RPMI7951 (cell line): Measurements from ENCODE around the gene NOD1. TPM values are rescaled to one million over a fixed set of nuclear protein-coding genes. Genes with fewer than 3 reads are reported as not detected.

Source experiments
- DNase-seq: peaks from one replicate; pipeline ENCODE4 v3.0.0-alpha.2; 2012; ENCODE audit warnings: low read depth
- total RNA-seq: library from RNA; depleted of rRNA; stranded (reverse); fragments of >200 nt; shearing (Covaris generic); gene quantifications from 2 replicates; pipeline ENCODE4 v1.2.3, GENCODE V29; 2014

The NOD1 gene
- total RNA-seq, 1 experiment from 2014 or later: 9.1 TPM

- DNase-seq: peak; percentile 93
These were observed 9.3 kb downstream of the NOD1 start for GRCh38 chr7:30469303-30469702.

GRCh38 chr7:30468791-30469190 is 9.8 kb downstream of the NOD1 start:
- DNase-seq: no peak

DNA sequence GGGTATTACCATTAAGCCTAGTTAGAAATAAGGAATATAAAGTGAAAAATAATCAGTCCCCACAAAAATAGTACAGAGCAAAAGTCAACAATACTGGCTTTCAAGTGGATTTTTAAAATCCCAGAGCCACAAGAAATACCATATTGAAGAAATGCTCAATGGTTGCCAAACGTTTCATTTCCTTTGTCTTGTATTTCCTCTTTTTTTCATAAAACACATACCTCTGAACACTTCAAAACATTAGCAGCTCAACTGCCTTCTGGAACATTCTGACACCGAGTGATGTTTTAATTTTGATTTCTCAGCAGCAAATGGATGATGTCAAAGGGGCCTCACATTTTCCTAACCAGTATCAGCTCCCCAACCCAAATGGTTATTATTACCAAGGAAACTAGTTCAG is 10.5 kb downstream of the NOD1 start:
- no peak for DNase-seq

GRCh38 chr7:30467271-30467670 is 11.3 kb downstream of the NOD1 start:
- DNase-seq: no peak

DNA sequence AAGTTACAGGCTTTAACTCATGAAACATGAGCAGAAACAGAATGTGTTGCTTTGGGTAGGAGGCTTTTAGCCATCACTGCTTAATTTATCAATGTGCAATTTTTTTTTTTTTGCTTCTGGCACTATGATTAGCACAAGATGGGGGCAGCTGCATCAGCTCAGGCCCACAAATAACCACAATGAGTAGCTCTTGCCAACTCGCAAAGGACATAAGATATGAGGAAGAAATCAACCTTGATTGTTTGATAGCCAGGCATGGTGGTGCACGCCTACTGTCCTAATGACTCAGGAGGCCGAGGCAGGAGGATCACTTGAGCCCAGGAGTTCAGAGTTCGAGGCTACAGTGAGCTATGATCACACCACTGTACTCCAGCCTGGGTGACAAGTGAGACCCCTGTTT is 12.3 kb downstream of the NOD1 start:
- peak; percentile 25 for DNase-seq

GRCh38 chr7:30465811-30466180 is 12.8 kb downstream of the NOD1 start:
- no peak for DNase-seq

DNA sequence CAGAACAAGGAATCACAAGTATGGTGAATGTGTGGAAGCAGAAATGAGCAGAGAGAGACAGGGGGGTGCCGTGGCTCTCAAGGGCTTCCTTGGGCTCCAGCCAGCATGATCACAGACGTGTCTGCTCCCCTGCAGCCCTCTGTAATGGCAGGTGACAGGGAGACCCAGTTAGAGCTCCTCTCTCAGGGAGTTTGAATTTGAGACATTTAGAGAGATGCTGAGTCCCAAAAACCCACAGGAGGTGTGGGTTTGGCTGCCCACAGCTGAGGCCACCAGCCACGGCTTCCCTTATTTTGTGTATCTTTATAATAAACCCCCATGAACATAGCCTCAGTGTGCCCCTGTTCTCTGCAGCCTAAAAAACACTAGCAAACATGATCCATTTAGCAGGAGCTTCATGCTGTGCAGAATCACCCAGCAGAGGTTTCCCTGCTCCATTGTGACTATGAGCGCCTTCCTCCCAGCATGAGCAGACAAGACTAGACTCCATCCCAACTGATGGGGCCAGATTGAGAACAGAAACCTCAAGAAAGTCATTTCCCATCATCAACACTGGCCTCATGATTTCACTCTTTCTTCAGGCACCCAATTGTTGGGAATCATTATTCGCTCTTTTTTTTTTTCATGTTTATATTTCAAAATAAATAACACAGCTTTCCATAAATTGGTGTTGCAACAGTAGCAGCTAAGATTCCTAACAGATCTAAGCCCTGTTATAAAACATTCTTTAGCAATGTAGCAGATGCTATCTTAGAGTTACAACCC is 13.4 kb downstream of the NOD1 start:
- no peak for DNase-seq

- no peak for DNase-seq
These were observed 14.3 kb downstream of the NOD1 start for GRCh38 chr7:30464231-30464671.

DNA sequence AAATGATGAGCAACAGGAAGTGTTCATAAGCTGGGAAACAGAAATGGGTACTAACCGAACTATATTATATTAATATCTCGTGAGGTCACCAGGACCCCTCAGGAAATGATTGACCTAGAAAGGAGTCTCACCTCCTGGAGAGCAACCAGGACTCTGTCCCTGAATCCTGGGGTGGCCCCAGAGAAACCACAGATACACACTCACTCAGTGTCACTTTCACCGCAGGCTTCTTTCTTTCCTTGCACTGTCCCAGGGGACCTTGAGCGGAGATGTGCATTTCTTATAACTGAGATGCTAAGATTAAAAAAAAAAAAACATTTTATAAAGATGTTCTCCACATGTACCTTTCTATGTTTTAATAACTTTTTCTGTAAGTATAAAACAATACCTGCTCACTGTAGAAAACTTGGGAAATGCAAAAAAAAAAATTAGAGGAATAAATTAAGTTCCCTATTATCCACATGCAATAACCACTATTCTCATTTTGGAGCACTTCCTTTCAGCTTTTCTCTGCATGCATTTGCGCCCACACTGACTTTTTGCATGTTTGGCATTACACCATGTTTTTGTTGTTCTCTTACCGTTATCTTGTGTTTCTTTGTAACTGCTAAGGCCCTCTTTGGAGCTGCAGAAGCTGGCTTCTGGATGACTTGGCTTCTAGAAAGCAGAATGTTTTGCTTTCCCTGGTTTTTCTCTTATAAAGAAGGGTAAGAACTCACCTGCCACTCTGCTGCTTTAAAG is 15.0 kb downstream of the NOD1 start:
- no peak for DNase-seq

- no peak for DNase-seq
These were observed 16.4 kb downstream of the NOD1 start for GRCh38 chr7:30462179-30462578.

DNA sequence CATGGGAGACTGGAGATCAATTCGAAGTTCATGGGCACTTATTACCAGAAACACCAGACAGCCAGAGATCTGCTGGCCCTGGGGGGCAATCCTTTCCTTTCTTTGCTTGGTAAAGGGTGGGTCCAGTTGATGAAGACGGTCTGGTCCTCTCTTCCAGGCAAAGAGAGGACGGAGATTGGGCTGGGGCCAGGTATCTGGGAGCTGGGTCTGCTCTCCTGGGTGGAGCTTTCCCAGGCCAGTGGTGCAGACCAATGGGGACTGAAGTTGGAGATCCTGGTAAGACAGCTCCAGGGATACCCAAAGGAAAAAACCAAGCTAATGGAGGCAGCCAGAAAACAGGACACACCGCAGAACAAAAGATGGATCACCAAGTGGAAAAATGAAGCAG is 18.3 kb downstream of the NOD1 start:
- no peak for DNase-seq

DNA sequence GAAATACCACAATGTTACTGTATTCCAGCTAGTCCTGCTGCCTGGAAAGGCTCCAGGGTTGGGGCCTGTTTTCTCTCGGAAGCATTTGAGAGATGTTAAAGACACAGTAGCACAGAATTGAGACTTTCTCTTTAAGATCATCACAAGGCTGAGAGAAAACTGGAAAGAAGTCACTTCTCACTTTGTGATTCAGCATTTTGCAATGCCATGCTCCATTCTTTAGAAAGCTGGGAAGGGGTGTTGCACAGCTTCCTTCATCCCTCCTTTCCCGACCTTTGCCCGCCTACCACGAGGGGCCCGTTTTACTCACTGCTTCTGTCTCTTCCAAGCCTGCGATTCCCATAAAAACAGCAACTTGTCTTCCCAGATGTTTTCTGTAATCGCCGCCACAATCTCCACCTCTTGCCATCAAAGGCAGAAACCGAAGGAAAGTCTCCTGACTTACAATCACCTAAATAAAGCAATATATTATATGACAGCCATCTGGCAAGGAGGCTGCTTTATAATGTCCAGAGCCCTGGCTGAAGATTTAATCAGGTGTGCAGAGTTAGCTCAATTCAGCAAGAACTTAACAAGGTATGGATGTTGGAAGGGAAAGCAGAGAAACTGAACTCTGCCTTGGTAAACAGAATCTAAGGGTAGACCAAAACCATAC is 18.9 kb downstream of the NOD1 start:
- DNase-seq: peak; percentile 81

- no peak for DNase-seq
These were observed 20.3 kb downstream of the NOD1 start for GRCh38 chr7:30458311-30458710.

- no peak for DNase-seq
These were observed 24.7 kb downstream of the NOD1 start for GRCh38 chr7:30453921-30454320.

GRCh38 chr7:30453016-30453415 is 25.6 kb downstream of the NOD1 start:
- DNase-seq: no peak

DNA sequence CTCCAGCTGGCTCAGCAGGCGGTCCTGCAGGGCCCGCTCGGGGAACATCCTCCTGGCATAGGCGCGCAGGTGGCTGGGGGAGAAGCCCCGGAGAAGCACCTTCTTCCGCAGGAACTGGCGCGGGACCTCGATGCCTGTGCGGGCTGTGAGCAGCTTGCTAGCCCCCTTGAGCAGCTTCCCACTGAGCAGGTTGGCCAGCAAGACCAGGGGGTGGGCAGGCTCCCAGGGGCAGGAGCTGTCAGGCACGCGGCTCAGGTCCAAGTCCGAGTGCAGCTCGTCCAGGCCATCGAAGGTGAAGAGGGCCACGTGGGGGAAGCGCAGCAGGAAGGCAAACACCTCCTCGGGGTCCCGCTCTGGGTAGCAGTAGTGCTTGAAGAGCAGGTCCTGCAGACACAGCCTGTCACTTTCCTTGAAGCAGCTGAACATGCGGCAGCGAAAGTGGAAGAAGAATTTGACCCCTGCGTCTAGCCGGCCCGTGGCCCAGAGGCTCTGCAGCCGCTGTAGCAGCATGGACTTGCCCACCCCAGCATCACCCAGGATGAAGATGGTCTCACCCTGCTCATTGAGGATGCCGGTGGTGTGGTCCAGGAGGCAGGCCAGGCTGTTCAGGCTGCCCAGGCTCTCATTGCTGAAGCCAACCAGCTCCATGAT is 26.2 kb downstream of the NOD1 start:
- DNase-seq: no peak

- DNase-seq: no peak
These were observed 26.9 kb downstream of the NOD1 start for GRCh38 chr7:30451539-30452279.

DNA sequence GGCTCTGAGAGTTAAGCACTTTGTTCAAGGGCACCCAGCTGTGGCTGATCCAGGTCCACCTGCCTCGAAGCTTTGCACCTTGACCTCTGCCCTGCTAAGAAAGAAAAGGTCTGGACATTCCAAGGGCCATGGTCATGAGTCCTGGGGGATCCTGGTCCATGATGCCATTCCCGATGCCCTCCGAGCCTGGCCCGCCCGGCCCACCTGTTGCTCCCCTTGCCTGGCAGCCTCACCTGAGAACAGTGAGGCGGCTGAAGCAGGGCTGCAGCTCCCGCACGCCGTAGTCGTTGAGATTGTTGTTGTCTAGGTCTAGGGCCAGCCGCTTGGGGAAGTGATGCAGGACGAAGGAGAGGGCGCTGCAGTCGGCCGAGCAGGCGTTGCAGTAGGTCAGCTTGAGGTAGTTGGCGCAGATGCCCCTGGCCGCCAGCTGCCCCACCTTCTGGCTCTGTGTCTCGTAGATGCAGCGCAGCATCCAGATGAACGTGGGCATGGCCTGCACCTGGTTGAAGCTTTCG is 27.5 kb downstream of the NOD1 start:
- no peak for DNase-seq

DNA sequence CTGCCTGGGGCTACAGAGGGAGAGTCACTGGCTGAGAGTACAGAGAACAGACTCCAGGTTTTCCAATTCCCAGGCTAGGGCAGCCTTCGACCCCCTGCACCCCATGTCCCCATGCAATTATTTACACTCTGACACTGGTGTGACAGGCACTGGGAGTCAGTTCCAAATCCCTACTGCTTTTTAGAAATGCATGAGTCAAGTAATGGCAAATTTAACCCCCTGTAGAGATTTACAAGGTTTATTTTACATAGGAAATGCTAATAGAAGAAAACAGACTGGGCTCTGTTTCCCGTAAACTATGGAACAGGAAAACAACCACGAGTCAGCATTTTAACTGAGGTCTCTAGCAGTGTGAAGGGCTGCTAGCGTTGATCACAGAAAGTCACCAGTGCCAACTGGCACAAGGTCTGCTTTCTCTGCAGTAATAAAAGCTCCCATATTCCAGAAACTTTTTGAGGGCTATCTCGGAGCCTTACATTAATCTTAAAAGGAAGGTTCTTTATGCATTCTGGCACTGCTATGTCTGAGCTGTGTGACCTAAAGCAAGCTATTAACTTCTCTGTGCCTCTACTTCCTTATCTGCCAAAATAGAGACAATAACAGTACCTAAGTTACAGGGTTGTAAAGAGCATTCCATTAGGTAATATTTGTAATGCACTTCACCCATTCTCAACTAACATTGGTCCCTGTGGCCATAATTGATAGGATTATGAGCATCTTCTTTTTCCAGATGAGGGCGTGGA is 28.2 kb downstream of the NOD1 start:
- no peak for DNase-seq

DNA sequence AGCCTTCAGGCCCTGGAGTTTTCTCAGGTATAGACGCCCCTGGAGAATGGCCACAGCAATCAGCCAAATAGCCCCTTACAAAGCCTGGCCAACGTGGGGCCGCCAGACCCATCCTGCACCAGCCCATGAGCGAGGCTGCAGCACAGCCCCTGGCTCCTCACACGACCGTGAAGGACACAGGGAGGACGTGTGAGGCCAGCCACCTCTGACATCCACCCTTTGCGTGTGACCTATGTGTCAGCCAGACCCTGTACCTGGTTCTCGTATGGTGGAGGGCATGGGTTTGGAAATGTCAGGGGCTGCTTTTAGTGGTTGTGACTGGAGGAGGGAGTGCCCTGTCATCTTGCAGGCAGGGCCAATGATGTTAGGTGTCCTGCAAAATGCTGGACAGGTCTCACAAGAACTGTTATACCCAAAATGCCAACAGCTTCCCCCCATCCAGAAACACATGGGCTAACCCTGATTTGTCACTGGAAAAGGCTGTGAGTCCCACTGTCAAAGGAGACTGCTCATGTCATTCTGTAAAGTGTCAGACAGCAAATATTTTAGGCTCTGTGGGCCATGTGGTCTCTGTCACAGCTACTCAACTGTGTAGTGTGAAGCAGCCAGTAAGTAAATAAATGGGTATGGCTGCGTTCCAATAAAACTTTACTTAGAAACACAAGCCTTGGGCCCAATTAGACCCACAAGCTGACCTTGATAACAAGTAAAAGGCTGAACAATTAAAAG is 30.0 kb downstream of the NOD1 start:
- DNase-seq: no peak
